Brain microvascular endothelial cell (primary cell): ENCODE results near the gene NFATC3.
"Not testable (repeated sequence)": the region's sequence is repeated elsewhere in the genome, so short reads cannot be mapped to it uniquely, and the experiment has no call there.

ENCODE experiments used
- DNase-seq: peaks from one replicate; pipeline ENCODE4 v3.0.0-alpha.2; 2020
- H3K27ac ChIP-seq: fragments of 250-450 bp; sonication (Bioruptor Pico); 2 replicates; pipeline ENCODE4 v1.5.1; 2020; ENCODE audit warnings: mild to moderate bottlenecking, moderate library complexity
- H3K27me3 ChIP-seq: fragments of 250-450 bp; sonication (Bioruptor Pico); replicated peaks from 2 replicates; pipeline ENCODE4 v1.5.1; 2020; ENCODE audit warnings: mild to moderate bottlenecking
- H3K36me3 ChIP-seq: fragments of 250-450 bp; sonication (Bioruptor Pico); replicated peaks from 2 replicates; pipeline ENCODE4 v1.5.1; 2020; ENCODE audit warnings: mild to moderate bottlenecking
- H3K4me3 ChIP-seq: 2 replicates; pipeline ENCODE4 v1.5.1; 2011; ENCODE audit warnings: low read depth, mild to moderate bottlenecking, control low read depth, low read length, moderate library complexity
- CTCF ChIP-seq: IDR thresholded peaks from 2 replicates; pipeline ENCODE4 v1.5.1; 2011; ENCODE audit warnings: low read depth, mild to moderate bottlenecking, moderate library complexity, low read length, control low read depth, inconsistent platforms; ENCODE audit errors: missing control alignments
- in situ Hi-C: cut with HindIII; loops from 2 replicates; pipeline ENCODE4 v1.10.0; 2017; ENCODE audit warnings: low sequenced_read_pairs, low pct_ligation_motif_present

NFATC3 gene

DNA sequence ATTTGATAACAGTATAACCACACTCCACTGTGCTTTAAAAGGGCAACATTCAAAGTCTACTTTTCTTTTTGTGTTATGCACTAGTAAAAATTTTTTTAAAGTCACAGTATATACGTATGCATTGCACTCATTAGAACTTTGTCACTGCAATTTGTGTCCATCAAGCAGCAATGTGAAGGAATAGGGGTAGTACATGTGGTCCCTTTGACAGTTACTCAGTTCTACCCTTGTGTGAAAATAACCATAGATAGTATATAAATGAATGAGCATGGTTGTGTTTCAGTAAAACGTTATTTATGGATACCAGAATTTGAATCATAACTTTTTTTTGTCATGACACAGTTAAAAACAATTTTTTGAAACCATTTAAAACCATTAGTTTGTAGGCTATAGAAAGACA lies 30.7 kb downstream of the NFATC3 start:
- Histone ChIP-seq H3K27ac (no peak overlapping the region), H3K36me3 (no peaks in the 10 kb centered on the region), H3K27me3 (no peaks in the 10 kb centered on the region), H3K4me3 (no peak overlapping the region)
- in situ Hi-C loops, result no loop called here
- TF ChIP-seq CTCF, result no peak
- DNase-seq, result no peak

GRCh38 chr16:68116256-68116867 lies 31.2 kb downstream of the NFATC3 start:
- Histone ChIP-seq H3K27me3 (no peaks in the 10 kb centered on the region), H3K27ac (no peak overlapping the region), H3K36me3 (no peaks in the 10 kb centered on the region), H3K4me3 (no peak overlapping the region)
- DNase-seq, result no peak
- in situ Hi-C loops, result no loop called here
- TF ChIP-seq CTCF, result peak; percentile 67

GRCh38 chr16:68117884-68118283 lies 32.7 kb downstream of the NFATC3 start:
- no peaks in the 10 kb centered on the region for H3K27me3 ChIP-seq
- no peaks in the 10 kb centered on the region for H3K36me3 ChIP-seq
- no peak for TF ChIP-seq CTCF
- DNase-seq, result no peak
- in situ Hi-C loops, result no loop called here
- H3K27ac ChIP-seq, result no peak overlapping the region
- no peak overlapping the region for H3K4me3 ChIP-seq

DNA sequence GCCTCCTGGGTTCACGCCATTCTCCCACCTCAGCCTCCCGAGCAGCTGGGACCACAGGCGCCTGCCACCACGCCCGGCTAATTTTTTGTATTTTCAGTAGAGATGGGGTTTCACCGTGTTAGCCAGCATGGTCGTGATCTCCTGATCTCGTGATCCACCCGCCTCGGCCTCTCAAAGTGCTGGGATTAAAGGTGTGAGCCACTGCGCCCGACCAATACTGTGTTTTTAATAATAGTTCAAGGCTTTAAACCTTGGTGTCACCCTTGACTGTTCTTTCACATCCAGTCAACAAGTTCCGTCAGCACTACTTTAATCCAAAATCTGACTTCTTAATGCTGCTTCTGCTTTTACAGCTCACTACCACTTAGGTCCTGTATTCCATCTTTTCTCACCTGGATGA lies 33.8 kb downstream of the NFATC3 start:
- H3K27ac ChIP-seq, H3K36me3 ChIP-seq, H3K27me3 ChIP-seq, DNase-seq, H3K4me3 ChIP-seq, in situ Hi-C loops: not testable (repeated sequence)

DNA sequence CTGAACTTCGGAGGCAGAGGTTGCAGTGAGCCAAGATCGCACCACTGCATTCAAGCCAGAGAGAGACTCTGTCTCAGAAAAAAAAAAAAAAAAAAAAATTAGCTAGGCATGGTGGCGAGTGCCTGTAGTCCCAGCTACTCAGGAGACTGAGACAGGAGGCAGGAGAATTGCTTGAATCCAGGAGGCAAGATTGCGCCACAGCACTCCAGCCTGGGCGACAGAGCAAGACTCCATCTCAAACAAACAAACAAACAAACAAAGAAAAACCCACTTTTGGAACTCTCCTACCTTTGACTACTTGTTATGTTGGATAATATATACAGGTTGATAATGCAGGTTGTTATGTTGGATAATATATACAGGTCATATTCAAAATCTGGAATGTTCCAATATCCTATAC lies 35.3 kb downstream of the NFATC3 start:
- H3K36me3 ChIP-seq, H3K27ac ChIP-seq, H3K4me3 ChIP-seq, in situ Hi-C loops, DNase-seq, H3K27me3 ChIP-seq: not testable (repeated sequence)

- TF ChIP-seq CTCF, result no peak
- Histone ChIP-seq H3K27ac (no peak overlapping the region), H3K27me3 (no peaks in the 10 kb centered on the region), H3K36me3 (no peaks in the 10 kb centered on the region), H3K4me3 (no peak overlapping the region)
- no peak for DNase-seq
- in situ Hi-C loops, result no loop called here
Measured at GRCh38 chr16:68126395-68126794, 41.2 kb downstream of the NFATC3 start.

GRCh38 chr16:68128577-68129305 lies 43.6 kb downstream of the NFATC3 start:
- in situ Hi-C loops, result no loop called here
- no peaks in the 10 kb centered on the region for H3K27me3 ChIP-seq
- TF ChIP-seq CTCF, result no peak
- peak; percentile 48 for DNase-seq
- no peak overlapping the region for H3K4me3 ChIP-seq
- no peaks in the 10 kb centered on the region for H3K36me3 ChIP-seq
- peak overlapping the region; percentile 48 for H3K27ac ChIP-seq
